HG03139 (cell line): ENCODE data around the gene SPATA6L.

Experiments
- ATAC-seq: cut with Tn5 transposase; IDR thresholded peaks from one replicate; pipeline ENCODE4 v1.9.1; 2021; ENCODE audit not compliant: unreplicated experiment

Gene SPATA6L

GRCh38 chr9:4555236-4555635, 111.0 kb downstream of the SPATA6L start:
- no peak for ATAC-seq

GRCh38 chr9:4553951-4554381, 112.3 kb downstream of the SPATA6L start:
- ATAC-seq: no peak

DNA sequence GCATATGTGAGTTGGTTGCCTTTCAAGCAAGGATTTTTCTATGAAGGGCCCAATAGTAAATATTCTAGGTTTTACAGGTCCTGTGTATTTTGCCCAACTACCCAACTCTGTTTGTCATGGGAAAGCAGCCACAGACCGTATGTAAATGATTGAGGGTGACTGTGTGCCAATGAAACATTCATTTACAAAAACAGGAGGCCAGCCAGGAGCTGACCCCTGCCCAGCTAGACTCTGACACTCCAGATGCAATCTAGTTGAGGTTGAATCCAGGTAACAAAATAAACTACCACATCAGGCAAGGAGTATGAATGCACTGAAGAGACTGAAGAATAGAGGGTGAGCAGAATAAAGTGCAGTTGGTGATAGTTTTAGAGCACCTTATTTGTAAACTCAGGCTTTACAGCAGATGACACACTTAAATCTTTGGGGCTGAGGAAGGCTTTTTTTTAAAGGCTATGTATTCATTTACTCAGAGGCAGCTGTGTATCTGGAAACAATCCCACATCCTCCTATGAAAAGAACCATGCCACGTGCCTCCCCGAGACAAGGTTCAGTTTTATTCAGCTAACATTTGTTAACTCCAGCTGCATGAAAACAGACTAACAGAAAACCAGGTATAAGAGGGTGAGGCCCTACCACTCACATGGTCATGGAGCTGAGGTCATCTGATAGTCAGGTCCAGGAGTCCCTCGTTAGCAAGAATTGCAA, 115.3 kb downstream of the SPATA6L start:
- ATAC-seq: no peak

GRCh38 chr9:4549751-4550295, 116.5 kb downstream of the SPATA6L start:
- no peak for ATAC-seq

DNA sequence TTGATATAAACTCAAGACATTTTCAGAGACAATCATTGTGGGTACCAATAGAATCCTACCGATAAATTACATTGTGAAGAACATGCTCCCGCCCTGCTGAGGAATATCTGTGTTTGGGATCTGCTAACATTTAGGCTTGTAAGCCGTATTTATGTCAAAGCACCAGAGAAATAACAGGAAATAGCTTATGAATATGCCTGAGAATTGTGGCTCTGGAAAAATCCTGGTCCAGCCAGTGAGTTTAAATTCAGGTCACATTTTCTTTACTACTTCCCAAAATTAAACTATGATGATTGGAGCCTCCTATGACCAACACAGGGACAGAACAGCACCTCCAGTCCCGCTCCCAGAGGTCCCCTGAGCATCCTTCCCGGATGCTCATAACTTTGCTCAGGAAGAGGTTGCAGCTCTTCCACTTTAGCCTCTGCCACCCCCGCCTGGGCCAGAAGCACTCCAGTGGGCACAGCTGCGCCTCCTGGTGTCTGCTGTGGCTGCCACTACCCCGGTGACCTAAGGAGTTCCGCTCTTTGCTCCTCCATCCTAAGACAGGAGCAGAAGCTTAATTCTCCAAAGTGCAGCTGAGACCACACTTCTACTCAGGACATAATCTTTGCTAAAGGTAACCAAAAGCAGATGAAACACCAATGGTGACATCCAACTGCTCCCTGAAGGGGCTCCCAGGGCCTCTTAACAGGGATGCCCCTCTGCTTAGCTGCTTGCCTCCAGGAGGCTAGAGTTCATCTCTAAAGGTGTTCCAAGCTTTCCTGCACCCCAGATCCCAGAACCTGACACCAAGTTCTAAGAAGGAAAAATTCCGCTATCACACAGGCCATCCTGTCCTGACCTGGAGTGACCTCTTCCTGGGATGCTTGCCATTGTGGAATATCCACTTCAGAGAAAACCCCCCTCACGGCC, 117.2 kb downstream of the SPATA6L start:
- ATAC-seq: no peak
